Ascending aorta (tissue), 2 donors: Measurements from ENCODE around the gene MCM3AP. TPM values are rescaled to one million over a fixed set of nuclear protein-coding genes. Genes with fewer than 3 reads are reported as not detected.

Experiments used
- DNase-seq, 2 donors: peaks; one replicate each; pipeline ENCODE4 v3.0.0-alpha.2; 2019; ENCODE audit warnings: low spot score in 2 of 2
- H3K27ac ChIP-seq, 2 donors: fragments of 200-600 bp; sonication (generic); one replicate each; pipeline ENCODE4 v1.5.1; 2016 to 2017; ENCODE audit warnings: mild to moderate bottlenecking in 1 of 2
- H3K27me3 ChIP-seq: fragments of 200-600 bp; sonication (generic); one replicate; pipeline ENCODE4 v1.5.1; 2017
- H3K36me3 ChIP-seq, 2 donors: fragments of 200-600 bp; sonication (generic); one replicate each; pipeline ENCODE4 v1.5.1; 2016
- H3K4me1 ChIP-seq, 2 donors: fragments of 200-600 bp; sonication (generic); one replicate each; pipeline ENCODE4 v1.5.1; 2016 to 2017; ENCODE audit warnings: mild to moderate bottlenecking in 1 of 2
- H3K4me3 ChIP-seq, 2 donors: fragments of 200-600 bp; sonication (generic); one replicate each; pipeline ENCODE4 v1.5.1; 2016 to 2017; ENCODE audit warnings: mild to moderate bottlenecking in 1 of 2
- H3K9me3 ChIP-seq, 2 donors: fragments of 200-600 bp; sonication (generic); one replicate each; pipeline ENCODE4 v1.5.1; 2016
- CTCF ChIP-seq, 3 experiments: fragments of 200-600 bp in 2 of 3; fragments of 450-650 bp in 1 of 3; sonication (generic) in 2 of 3; IDR thresholded peaks; one replicate each; pipeline ENCODE4 v1.5.1; 2016 to 2019; ENCODE audit warnings: antibody characterized with exemption in 3 of 3, mild to moderate bottlenecking in 1 of 3, moderate library complexity in 1 of 3
- intact Hi-C: fragments of 100-400 bp; cut with DNase I; formaldehyde crosslinking; loops from one replicate; pipeline ENCODE4 v1.15.1; 2023
- total RNA-seq: library from RNA; depleted of rRNA; stranded (reverse); fragments of >200 nt; gene quantifications from one replicate; pipeline ENCODE4 v1.1.0, GENCODE V29; 2016

The MCM3AP gene
- total RNA-seq, 1 donor from 2014 or later: 121 TPM

DNA sequence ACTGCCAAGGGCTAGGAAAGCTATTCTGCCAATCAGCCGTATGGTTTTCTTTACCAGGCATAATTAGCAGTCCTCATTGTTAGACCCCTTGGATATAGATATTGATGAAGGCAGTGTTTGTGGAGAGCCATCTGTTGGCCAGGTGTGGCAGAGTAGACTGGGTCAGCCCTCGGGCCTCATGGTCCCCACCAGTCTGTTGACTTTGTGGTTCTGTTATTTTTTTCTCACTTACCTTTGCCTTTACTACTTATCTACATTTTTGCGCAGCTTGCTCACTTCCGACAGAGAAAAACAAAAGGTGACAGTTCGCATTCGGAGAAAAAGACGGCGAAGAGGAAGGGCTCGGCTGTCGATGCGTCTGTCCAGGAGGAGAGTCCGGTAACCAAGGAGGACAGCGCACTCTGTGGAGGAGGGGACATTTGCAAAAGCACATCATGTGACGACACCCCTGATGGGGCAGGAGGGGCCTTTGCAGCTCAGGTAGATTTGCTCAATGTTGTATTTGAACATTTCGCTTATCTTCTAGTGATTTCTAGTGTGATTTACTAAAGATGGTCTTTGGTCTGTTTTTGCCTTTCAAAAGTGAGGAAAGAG, 40.8 kb upstream of the MCM3AP start:
- Histone ChIP-seq H3K27me3 (no peaks in the 10 kb centered on the region), H3K9me3 (no peaks in the 10 kb centered on the region), H3K36me3 (peaks cover 0 to 15% of the 10 kb centered on the region in 2 donors), H3K4me1 (peaks cover 15 to 20% of the 10 kb centered on the region in 2 donors), H3K27ac (no peak overlapping the region), H3K4me3 (no peak overlapping the region)
- intact Hi-C loops: loop anchor here (10.0 kb wide), 3 partner anchors 181 to 1451 kb away; partner anchors contain the start of gene PTTG1IP
- TF ChIP-seq CTCF (IDR thresholded peaks at IDR 0.05): no peak
- no peak for DNase-seq

DNA sequence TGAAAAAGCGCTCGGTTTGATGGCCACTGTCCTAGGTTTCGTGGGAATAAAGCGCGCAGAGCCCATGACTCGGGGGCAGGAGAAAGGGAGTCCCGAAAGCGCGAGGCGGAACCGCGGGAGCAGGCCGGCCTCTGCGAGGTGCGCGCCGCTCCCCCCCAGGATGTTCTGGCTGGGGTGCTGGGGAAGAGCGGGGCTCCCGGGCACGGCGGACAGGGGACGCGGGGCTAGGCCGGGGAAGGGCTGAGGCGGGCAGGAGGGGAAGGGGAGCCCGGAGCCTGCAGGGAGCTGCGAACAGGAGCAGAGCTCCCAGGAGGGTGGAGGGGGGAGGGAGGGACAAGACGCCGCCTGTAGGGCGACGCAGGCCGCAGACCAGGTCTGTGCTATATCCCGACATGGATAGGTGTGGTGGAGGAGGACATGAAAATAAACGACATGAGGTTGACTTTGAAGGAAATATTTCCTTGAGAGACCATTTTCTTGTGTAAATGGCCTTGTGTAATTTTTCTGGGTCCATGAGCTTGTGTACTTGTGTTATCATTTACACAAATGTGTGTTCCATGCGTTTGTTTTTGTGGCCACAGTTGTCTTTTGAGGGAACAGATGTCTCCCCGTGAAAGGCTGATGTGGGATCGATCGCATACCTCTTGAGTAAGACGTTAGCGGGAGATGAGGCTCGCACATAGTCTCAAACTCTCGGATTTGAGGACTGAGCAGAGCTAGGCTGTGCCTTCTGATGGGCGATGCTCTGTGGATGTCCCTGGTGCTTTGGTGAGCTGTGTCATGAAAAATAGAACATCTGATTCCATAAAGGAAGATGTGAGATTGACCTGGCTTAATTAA, 39.9 kb upstream of the MCM3AP start:
- no peak for DNase-seq
- Histone ChIP-seq H3K27me3 (no peaks in the 10 kb centered on the region), H3K27ac (peak overlapping the region; percentile 77 to 97), H3K36me3 (peaks cover 0 to 11% of the 10 kb centered on the region in 2 donors), H3K4me3 (peak overlapping the region; percentile 81 to 98), H3K4me1 (peaks cover 15 to 20% of the 10 kb centered on the region in 2 donors), H3K9me3 (no peaks in the 10 kb centered on the region)
- intact Hi-C loops: loop anchor here (10.0 kb wide), 3 partner anchors 180 to 1450 kb away; partner anchors contain the start of gene PTTG1IP
- TF ChIP-seq CTCF (IDR thresholded peaks at IDR 0.05): no peak

- Histone ChIP-seq H3K36me3 (peaks cover 0 to 9% of the 10 kb centered on the region in 2 donors), H3K27me3 (no peaks in the 10 kb centered on the region), H3K27ac (peak overlapping the region; percentile 97), H3K4me3 (peak overlapping the region; percentile 81 to 98), H3K9me3 (no peaks in the 10 kb centered on the region), H3K4me1 (peaks cover 15 to 20% of the 10 kb centered on the region in 2 donors)
- TF ChIP-seq CTCF (IDR thresholded peaks at IDR 0.05): peak in 2 of 3 experiments; percentile 10 to 24
- DNase-seq: peak in 1 of 2 donors; percentile 91
- intact Hi-C loops: loop anchor here (1.0 to 10.0 kb wide), 5 partner anchors 38 to 1450 kb away; partner anchors contain the start of genes DIP2A, PTTG1IP and YBEY
Measured at GRCh38 chr21:46324390-46325072, 39.1 kb upstream of the MCM3AP start.

- Histone ChIP-seq H3K4me1 (peaks cover 15 to 20% of the 10 kb centered on the region in 2 donors), H3K9me3 (no peaks in the 10 kb centered on the region), H3K36me3 (peaks cover 0 to 8% of the 10 kb centered on the region in 2 donors), H3K27ac (peak within 1 kb of the TSS; percentile 97), H3K4me3 (peak within 1 kb of the TSS; percentile 81 to 98), H3K27me3 (no peaks in the 10 kb centered on the region)
- intact Hi-C loops: loop anchor here (1.0 to 10.0 kb wide), 6 partner anchors 38 to 1449 kb away; partner anchors contain the start of genes DIP2A, PTTG1IP and YBEY
- TF ChIP-seq CTCF (IDR thresholded peaks at IDR 0.05): peak in 1 of 3 experiments; percentile 4
- peak; percentile 92 to 99 for DNase-seq
Measured at GRCh38 chr21:46323710-46324389, 38.4 kb upstream of the MCM3AP start, which contains the start of the genes C21orf58 and PCNT. Gene C21orf58, minus strand, starts transcription at chr21:46323870. Its CDS starts 1,132 bp downstream, at chr21:46322738. Gene PCNT, plus strand, starts transcription at chr21:46324156. Its CDS starts 73 bp downstream, at chr21:46324229.
